WTC11 (cell line): Measurements from ENCODE around the gene CA10. TPM values are rescaled to one million over a fixed set of nuclear protein-coding genes. Genes with fewer than 3 reads are reported as not detected.

Experiments used
- ATAC-seq: fragments of 200-7000 bp; cut with Tn5 transposase; 2 replicates; pipeline ENCODE4 v1.10.0; 2021; ENCODE audit warnings: mild to moderate bottlenecking, moderate library complexity
- CTCF ChIA-PET: fragments of 300-600 bp; sonication (Branson Sonifier 250); formaldehyde crosslinking; loops from one replicate; lab custom pipeline; 2021; ENCODE audit warnings: antibody characterized with exemption; lab: Charles Lee
- POLR2A ChIA-PET: fragments of 350-600 bp; sonication (Branson Sonifier 250); formaldehyde crosslinking; loops from one replicate; lab custom pipeline; 2021; ENCODE audit warnings: antibody characterized with exemption; lab: Charles Lee
- DNase-seq: peaks from one replicate; pipeline ENCODE4 v3.0.0; 2021; ENCODE audit warnings: low spot score
- H3K27ac Mint-ChIP-seq: 2 replicates; pipeline ENCODE4 v1.8.0; 2021; ENCODE audit warnings: mixed read lengths
- H3K27me3 Mint-ChIP-seq: 2 replicates; pipeline ENCODE4 v1.8.0; 2021; ENCODE audit warnings: low read depth, mild to moderate bottlenecking, moderate library complexity, mixed read lengths
- H3K36me3 Mint-ChIP-seq: 2 replicates; pipeline ENCODE4 v1.8.0; 2021; ENCODE audit warnings: mixed read lengths
- H3K4me1 Mint-ChIP-seq: 2 replicates; pipeline ENCODE4 v1.8.0; 2022; ENCODE audit warnings: mixed read lengths
- H3K4me3 Mint-ChIP-seq: 2 replicates; pipeline ENCODE4 v1.8.0; 2021; ENCODE audit warnings: mild to moderate bottlenecking, moderate library complexity, mixed read lengths
- H3K9me3 Mint-ChIP-seq: 2 replicates; pipeline ENCODE4 v1.8.0; 2021; ENCODE audit warnings: mixed read lengths
- AR ChIP-seq: fragments of 250-450 bp; sonication (Bioruptor Pico); IDR thresholded peaks from 2 replicates; pipeline ENCODE4 v1.9.0; 2021; ENCODE audit warnings: mild to moderate bottlenecking
- ATF3 ChIP-seq: sonication (generic); formaldehyde crosslinking; conservative IDR thresholded peaks from 2 replicates; pipeline ENCODE4 v1.8.1; 2022; ENCODE audit warnings: mild to moderate bottlenecking, missing genetic modification reagents
- EMX1 ChIP-seq: fragments of 250-450 bp; sonication (Bioruptor Pico); IDR thresholded peaks from 2 replicates; pipeline ENCODE4 v1.8.0; 2021; ENCODE audit warnings: mild to moderate bottlenecking
- ESRRA ChIP-seq: sonication (generic); formaldehyde crosslinking; IDR thresholded peaks from 2 replicates; pipeline ENCODE4 v1.8.1; 2022; ENCODE audit warnings: mild to moderate bottlenecking, missing genetic modification reagents, borderline replicate concordance
- GTF2I ChIP-seq: fragments of 250-450 bp; sonication (Bioruptor Pico); conservative IDR thresholded peaks from 2 replicates; pipeline ENCODE4 v1.4.0; 2021; ENCODE audit warnings: mild to moderate bottlenecking
- KAT7 ChIP-seq: sonication (generic); formaldehyde crosslinking; IDR thresholded peaks from 2 replicates; pipeline ENCODE4 v1.8.1; 2023; ENCODE audit warnings: missing genetic modification reagents, mild to moderate bottlenecking, borderline replicate concordance
- MLX ChIP-seq: sonication (generic); formaldehyde crosslinking; IDR thresholded peaks from 2 replicates; pipeline ENCODE4 v1.8.1; 2023; ENCODE audit warnings: mild to moderate bottlenecking, missing genetic modification reagents, moderate library complexity
- NR1H2 ChIP-seq: sonication (generic); formaldehyde crosslinking; IDR thresholded peaks from 2 replicates; pipeline ENCODE4 v1.9.0; 2021; ENCODE audit warnings: mild to moderate bottlenecking, moderate library complexity, missing genetic modification reagents
- RORB ChIP-seq: fragments of 250-450 bp; sonication (Bioruptor Pico); IDR thresholded peaks from 2 replicates; pipeline ENCODE4 v1.9.0; 2021; ENCODE audit warnings: mild to moderate bottlenecking
- SMAD4 ChIP-seq: sonication (generic); formaldehyde crosslinking; IDR thresholded peaks from 2 replicates; pipeline ENCODE4 v1.8.0; 2022; ENCODE audit warnings: mild to moderate bottlenecking, missing genetic modification reagents
- SP1 ChIP-seq: sonication (generic); formaldehyde crosslinking; conservative IDR thresholded peaks from 2 replicates; pipeline ENCODE4 v1.8.1; 2022; ENCODE audit warnings: missing genetic modification reagents
- STAT6 ChIP-seq: sonication (generic); formaldehyde crosslinking; conservative IDR thresholded peaks from 2 replicates; pipeline ENCODE4 v1.8.1; 2023; ENCODE audit warnings: mild to moderate bottlenecking, low read depth, missing genetic modification reagents, moderate library complexity
- ZBTB43 ChIP-seq: sonication (generic); formaldehyde crosslinking; IDR thresholded peaks from 2 replicates; pipeline ENCODE4 v1.8.1; 2023; ENCODE audit warnings: mild to moderate bottlenecking, missing genetic modification reagents
- ZNF121 ChIP-seq: sonication (generic); formaldehyde crosslinking; IDR thresholded peaks from 2 replicates; pipeline ENCODE4 v1.8.0; 2023; ENCODE audit warnings: missing genetic modification reagents
- ZNF317 ChIP-seq: sonication (generic); formaldehyde crosslinking; IDR thresholded peaks from 2 replicates; pipeline ENCODE4 v1.8.1; 2023; ENCODE audit warnings: low read depth, mild to moderate bottlenecking, moderate library complexity, missing genetic modification reagents, borderline replicate concordance
- ZNF425 ChIP-seq: fragments of 250-450 bp; sonication (Bioruptor Pico); conservative IDR thresholded peaks from 2 replicates; pipeline ENCODE4 v1.9.0; 2021; ENCODE audit warnings: mild to moderate bottlenecking
- ZNF512 ChIP-seq: sonication (generic); formaldehyde crosslinking; IDR thresholded peaks from 2 replicates; pipeline ENCODE4 v1.8.1; 2022; ENCODE audit warnings: missing genetic modification reagents, borderline replicate concordance
- ZNF671 ChIP-seq: fragments of 250-450 bp; sonication (Bioruptor Pico); IDR thresholded peaks from 2 replicates; pipeline ENCODE4 v1.8.0; 2021; ENCODE audit warnings: mild to moderate bottlenecking
- total RNA-seq: library from RNA; stranded (reverse); gene quantifications from 3 replicates; pipeline ENCODE4 v1.2.3, GENCODE V29; 2021

CA10 gene
- total RNA-seq, 1 experiment from 2014 or later: 0.90 TPM

- POLR2A ChIA-PET: no interaction called here
Observed at GRCh38 chr17:51817117-51817516, 341.4 kb downstream of the CA10 start.

More at GRCh38 chr17:51817117-51817516, 341.4 kb downstream of the CA10 start:
- Mint-ChIP-seq H3K36me3 (peaks cover 22% of the 10 kb centered on the region), H3K27ac (no peak overlapping the region), H3K27me3 (peaks cover 3% of the 10 kb centered on the region; the same call in 1 of the 2 replicates), H3K4me3 (no peak overlapping the region), H3K4me1 (peaks cover 4% of the 10 kb centered on the region; the same call in 1 of the 2 replicates), H3K9me3 (peaks cover 60% of the 10 kb centered on the region)
- ATAC-seq: no peak
- CTCF ChIA-PET: no interaction called here
- DNase-seq: no peak
- TF ChIP-seq AR (no peak), ZNF512 (no peak), ZNF671 (CRISPR knock-in tag) (no peak), SMAD4 (CRISPR knock-in tag) (no peak), ATF3 (CRISPR knock-in tag) (no peak), ZNF317 (CRISPR knock-in tag) (no peak), KAT7 (CRISPR knock-in tag) (no peak), GTF2I (no peak), NR1H2 (CRISPR knock-in tag) (no peak), STAT6 (CRISPR knock-in tag) (no peak), ZNF121 (CRISPR knock-in tag) (no peak), ZBTB43 (no peak), MLX (CRISPR knock-in tag) (no peak), RORB (CRISPR knock-in tag) (no peak), ESRRA (CRISPR knock-in tag) (no peak), SP1 (CRISPR knock-in tag) (no peak), ZNF425 (CRISPR knock-in tag) (no peak), EMX1 (CRISPR knock-in tag) (no peak)
